Cortex of kidney (tissue), 1 donor: Measurements from ENCODE around the gene PRRT1.
"Not testable (repeated sequence)": the region's sequence is repeated elsewhere in the genome, so short reads cannot be mapped to it uniquely, and the experiment has no call there.

Source experiments
- DNase-seq: peaks from one replicate; lab custom pipeline; 2025; lab: John Stamatoyannopoulos, UW

PRRT1 gene

GRCh38 chr6:32187725-32188380, 36.1 kb upstream of the PRRT1 start:
- DNase-seq: not testable (repeated sequence)

DNA sequence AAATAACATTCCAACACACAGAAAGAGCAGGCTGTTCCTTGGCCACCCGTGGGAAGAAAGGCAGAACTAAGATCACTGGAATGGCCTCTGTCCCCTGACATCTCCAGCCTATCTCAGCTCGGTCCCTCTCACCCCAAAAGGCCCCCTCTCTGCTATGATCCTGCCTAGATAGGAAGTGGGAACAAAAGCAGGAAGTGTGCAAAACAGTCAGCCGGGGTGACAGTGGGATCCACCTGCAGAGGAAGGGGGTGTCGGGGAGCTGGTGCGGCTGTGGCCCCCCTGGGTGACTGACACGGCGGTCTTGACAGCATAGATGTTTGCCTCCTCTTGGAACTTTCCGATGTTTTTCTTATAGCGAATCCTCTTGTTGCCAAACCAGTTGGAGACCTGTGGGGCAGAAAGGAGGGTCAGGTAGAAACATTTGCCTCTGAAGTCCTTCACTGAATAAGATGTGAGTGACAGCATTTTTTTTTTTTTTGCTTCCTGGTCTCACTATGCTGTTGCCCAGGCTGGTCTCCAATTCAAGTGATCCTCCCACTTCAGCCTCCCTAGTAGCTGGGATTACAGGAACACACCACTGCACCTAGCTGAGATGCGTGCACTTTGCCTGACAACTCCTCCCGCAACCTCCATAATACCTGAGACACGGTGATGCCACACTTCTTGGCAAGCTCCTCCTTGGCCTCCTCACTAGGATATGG, 35.4 kb upstream of the PRRT1 start:
- DNase-seq: no peak

GRCh38 chr6:32186151-32186840, 34.6 kb upstream of the PRRT1 start:
- not testable (repeated sequence) for DNase-seq

DNA sequence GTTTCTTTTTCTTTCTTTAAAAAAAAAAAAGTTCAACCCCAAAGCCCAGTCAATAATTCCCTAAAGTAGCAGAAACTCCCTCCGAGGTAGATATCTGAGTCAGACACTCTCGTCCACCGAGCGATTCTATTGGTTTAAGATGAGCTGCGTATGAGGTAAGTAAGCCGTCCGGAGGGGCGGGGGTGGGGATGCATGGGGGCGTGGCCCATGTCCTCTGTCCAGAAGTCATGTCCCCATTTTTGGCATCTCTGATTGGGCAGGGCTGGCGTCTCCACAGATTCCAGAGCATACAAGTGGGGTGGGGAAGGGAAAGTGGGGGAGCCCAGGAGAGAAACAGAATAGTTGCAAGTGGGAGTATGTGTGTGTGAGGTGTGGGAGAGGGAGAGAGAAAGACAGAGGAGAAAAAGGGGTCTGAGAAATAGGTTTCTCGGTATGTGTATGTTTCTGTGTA, 34.0 kb upstream of the PRRT1 start:
- DNase-seq: not testable (repeated sequence)

- DNase-seq: no peak
These were observed 32.4 kb upstream of the PRRT1 start, which contains the start of gene AGER for GRCh38 chr6:32184084-32184640. Gene AGER, minus strand, starts transcription at chr6:32184253. Its CDS starts 31 bp downstream, at chr6:32184222.

GRCh38 chr6:32183483-32184083, 31.8 kb upstream of the PRRT1 start:
- no peak for DNase-seq

GRCh38 chr6:32183030-32183429, 31.3 kb upstream of the PRRT1 start:
- no peak for DNase-seq

DNA sequence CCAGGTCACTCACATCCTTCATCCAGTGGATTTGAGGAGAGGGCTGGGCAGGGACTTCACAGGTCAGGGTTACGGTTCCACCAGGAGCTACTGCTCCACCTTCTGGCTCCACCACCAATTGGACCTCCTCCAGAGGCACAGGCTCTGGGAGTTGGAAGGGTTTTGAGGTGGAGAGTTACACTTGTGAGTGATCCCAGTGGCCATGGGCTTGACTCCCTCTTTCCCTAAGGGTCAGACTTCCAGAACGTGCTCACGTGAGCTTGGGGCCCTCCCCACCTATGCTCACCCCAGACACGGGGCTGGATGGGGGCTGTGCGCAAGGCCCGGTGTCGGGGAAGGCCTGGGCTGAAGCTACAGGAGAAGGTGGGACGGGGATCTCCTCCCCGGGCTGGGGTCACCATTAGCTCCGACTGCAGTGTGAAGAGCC, 30.8 kb upstream of the PRRT1 start:
- no peak for DNase-seq

DNA sequence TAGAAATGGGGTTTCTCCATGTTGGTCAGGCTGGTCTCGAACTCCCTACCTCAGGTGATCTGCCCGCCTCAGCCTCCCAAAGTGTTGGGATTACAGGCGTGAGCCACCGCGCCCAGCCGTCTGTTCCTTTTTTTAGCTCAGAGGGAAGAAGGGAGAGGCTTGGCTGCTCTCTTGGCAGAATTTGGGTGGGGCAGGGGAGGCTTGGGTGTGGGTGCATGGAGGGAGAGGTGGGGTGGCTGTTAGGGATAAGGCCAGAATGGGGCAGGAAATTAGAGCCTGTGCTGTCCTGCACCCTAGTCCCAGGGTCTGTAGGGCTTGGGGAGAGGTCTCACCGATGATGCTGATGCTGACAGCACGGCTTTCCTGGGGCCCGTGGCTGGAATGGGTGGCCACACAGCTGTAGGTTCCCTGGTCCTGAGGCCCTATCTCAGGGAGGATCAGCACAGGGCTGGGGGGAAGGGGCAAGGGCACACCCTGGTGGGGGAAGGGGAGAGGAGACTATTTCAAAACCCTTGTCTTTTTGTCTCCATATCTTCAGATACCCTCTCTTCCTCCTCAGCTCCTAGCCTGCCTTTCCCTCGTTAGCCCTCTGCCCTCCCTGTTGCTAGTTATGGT, 30.3 kb upstream of the PRRT1 start:
- DNase-seq: no peak

GRCh38 chr6:32181148-32181702, 29.5 kb upstream of the PRRT1 start:
- no peak for DNase-seq

GRCh38 chr6:32179766-32180405, 28.1 kb upstream of the PRRT1 start:
- no peak for DNase-seq

- no peak for DNase-seq
These were observed 27.1 kb upstream of the PRRT1 start for GRCh38 chr6:32178547-32179440.

- no peak for DNase-seq
These were observed 26.2 kb upstream of the PRRT1 start, which contains the start of gene RNF5 for GRCh38 chr6:32177788-32178546. Gene RNF5, plus strand, starts transcription at chr6:32178405. Its CDS starts 107 bp downstream, at chr6:32178512.

GRCh38 chr6:32177183-32177787, 25.5 kb upstream of the PRRT1 start:
- DNase-seq: no peak

GRCh38 chr6:32176476-32177182, 24.9 kb upstream of the PRRT1 start:
- DNase-seq: no peak

GRCh38 chr6:32175711-32176475, 24.2 kb upstream of the PRRT1 start, which contains the start of gene AGPAT1:
Gene AGPAT1, minus strand, starts transcription at chr6:32176084. Its CDS starts 4,588 bp downstream, at chr6:32171496.
- DNase-seq: peak; percentile 43

DNA sequence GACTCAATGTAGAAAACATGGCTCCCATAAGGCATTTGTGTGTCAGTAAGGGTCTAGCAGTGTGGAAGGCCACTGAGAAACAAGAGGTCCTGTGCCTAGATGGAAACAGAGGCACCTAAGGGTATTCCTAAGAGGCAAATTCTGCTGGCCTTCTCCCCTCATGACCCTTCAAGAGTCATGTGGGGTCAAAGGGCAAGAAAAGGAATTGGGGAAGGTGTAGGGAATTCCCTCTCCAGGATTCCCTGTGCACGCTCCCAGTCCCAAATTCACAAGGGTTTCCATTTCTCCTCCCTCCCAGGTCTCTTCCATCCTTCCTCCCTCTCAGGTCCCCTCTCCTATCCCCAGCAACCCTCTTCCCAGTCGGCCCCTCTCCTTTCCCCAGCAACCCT, 23.6 kb upstream of the PRRT1 start:
- DNase-seq: no peak
